A549 (cell line): ENCODE data around the gene YIPF1. TPM values are rescaled to one million over a fixed set of nuclear protein-coding genes. Genes with fewer than 3 reads are reported as not detected.

Experiments used
- ATAC-seq, 2 experiments: fragments of 200-7000 bp in 1 of 2; fragments of >200 bp in 1 of 2; cut with Nextera tagmentation in 1 of 2; cut with Tn5 transposase in 1 of 2; 3 replicates each; pipeline versions ENCODE4 v1.8.0 to v1.9.1; 2018 to 2020; ENCODE audit warnings: mild to moderate bottlenecking in 1 of 2, moderate library complexity in 1 of 2
- CTCF ChIA-PET: fragments of 300-600 bp; sonication (Branson Sonifier 250); formaldehyde crosslinking; extraction: SDS; loops from one replicate; lab custom pipeline; 2021; ENCODE audit warnings: antibody characterized with exemption, inconsistent platforms; lab: Yijun Ruan, JAX
- POLR2A ChIA-PET: fragments of 350-600 bp; formaldehyde crosslinking; extraction: SDS; loops from one replicate; lab custom pipeline; 2021; ENCODE audit warnings: antibody characterized with exemption, inconsistent platforms; lab: Yijun Ruan, JAX
- DNase-seq, 2 experiments: peaks; one replicate each; pipeline versions ENCODE4 v3.0.0 to v3.0.0-alpha.2; 2011 to 2016; ENCODE audit warnings: low read depth in 1 of 2, low spot score in 1 of 2
- FAIRE-seq: peaks from 2 replicates; lab custom pipeline; 2011; peaks lifted over from hg19 to GRCh38; lab: Jason Lieb, UNC
- H3K27ac ChIP-seq, 2 experiments: fragments of >200 bp; sonication (Bioruptor Twin); formaldehyde crosslinking; 3 replicates each; pipeline ENCODE4 v1.5.1; 2016 to 2017
- H3K4me1 ChIP-seq: fragments of >200 bp; sonication (Bioruptor Twin); formaldehyde crosslinking; 3 replicates; pipeline ENCODE4 v1.6.1; 2016
- H3K4me2 ChIP-seq: fragments of >200 bp; sonication (Bioruptor Twin); formaldehyde crosslinking; 3 replicates; pipeline ENCODE4 v1.6.1; 2016
- H3K4me3 ChIP-seq: fragments of >200 bp; sonication (Bioruptor Twin); formaldehyde crosslinking; 3 replicates; pipeline ENCODE4 v1.5.1; 2016
- H3K9me3 ChIP-seq: fragments of >200 bp; sonication (Bioruptor Twin); formaldehyde crosslinking; 3 replicates; pipeline ENCODE4 v1.6.1; 2016
- BCL3 ChIP-seq: fragments of >200 bp; sonication (Bioruptor Twin); formaldehyde crosslinking; IDR thresholded peaks from 3 replicates; pipeline ENCODE4 v1.6.1; 2016
- BHLHE40 ChIP-seq: IDR thresholded peaks from 2 replicates; pipeline ENCODE4 v1.6.1; 2012; ENCODE audit warnings: low read depth, low read length, inconsistent platforms
- CBX2 ChIP-seq: fragments of 200-600 bp; sonication (generic); IDR thresholded peaks from 2 replicates; pipeline ENCODE4 v1.6.1; 2016; ENCODE audit warnings: low read depth, mild to moderate bottlenecking, borderline replicate concordance
- CEBPB ChIP-seq, 2 experiments: fragments of >200 bp in 1 of 2; sonication (Bioruptor Twin) in 1 of 2; formaldehyde crosslinking in 1 of 2; IDR thresholded peaks; 2 replicates each; pipeline ENCODE4 v1.6.1; 2012 to 2016
- CHD2 ChIP-seq: fragments of 150-350 bp; IDR thresholded peaks from 2 replicates; pipeline ENCODE4 v1.6.1; 2014; ENCODE audit warnings: low read length; ENCODE audit not compliant: partially characterized antibody
- ESRRA ChIP-seq: fragments of 150-350 bp; IDR thresholded peaks from 2 replicates; pipeline ENCODE4 v1.6.1; 2014; ENCODE audit warnings: mild to moderate bottlenecking, low read length, borderline replicate concordance
- FOSB ChIP-seq: fragments of 250-450 bp; sonication (Bioruptor Pico); IDR thresholded peaks from 2 replicates; pipeline ENCODE4 v1.5.0; 2020; ENCODE audit warnings: mild to moderate bottlenecking, moderate library complexity
- FOSL2 ChIP-seq, 2 experiments: fragments of 450-650 bp in 1 of 2; fragments of >200 bp in 1 of 2; sonication (Bioruptor Twin) in 1 of 2; formaldehyde crosslinking; IDR thresholded peaks; 2 replicates each; pipeline versions ENCODE4 v1.5.0 to v1.6.1; 2016 to 2020; ENCODE audit warnings: mild to moderate bottlenecking in 1 of 2, moderate library complexity in 1 of 2
- GATA3 ChIP-seq: IDR thresholded peaks from 2 replicates; pipeline ENCODE4 v1.6.1; 2012; ENCODE audit warnings: borderline replicate concordance
- HDAC2 ChIP-seq: fragments of 200-600 bp; sonication (generic); IDR thresholded peaks from 2 replicates; pipeline ENCODE4 v1.6.1; 2016
- HES2 ChIP-seq: fragments of >200 bp; sonication (Bioruptor Twin); formaldehyde crosslinking; IDR thresholded peaks from 2 replicates; pipeline ENCODE4 v1.6.1; 2016
- HOXB5 ChIP-seq: fragments of 250-450 bp; sonication (Bioruptor Pico); IDR thresholded peaks from 2 replicates; pipeline ENCODE4 v1.5.0; 2020; ENCODE audit warnings: mild to moderate bottlenecking, moderate library complexity
- JUN ChIP-seq, 2 experiments: fragments of >200 bp; sonication (Bioruptor Twin); formaldehyde crosslinking; IDR thresholded peaks; 2 replicates in 1 of 2; 3 replicates in 1 of 2; pipeline ENCODE4 v1.6.1; 2016 to 2017
- JUNB ChIP-seq: fragments of >200 bp; sonication (Bioruptor Twin); formaldehyde crosslinking; IDR thresholded peaks from 2 replicates; pipeline ENCODE4 v1.6.1; 2016
- KDM1A ChIP-seq: fragments of 200-600 bp; sonication (generic); IDR thresholded peaks from 2 replicates; pipeline ENCODE4 v1.6.1; 2016; ENCODE audit warnings: low read depth, mild to moderate bottlenecking
- MAFK ChIP-seq: fragments of 450-650 bp; IDR thresholded peaks from 2 replicates; pipeline ENCODE4 v1.6.1; 2014; ENCODE audit not compliant: partially characterized antibody
- MAX ChIP-seq: IDR thresholded peaks from 2 replicates; pipeline ENCODE4 v1.6.1; 2012
- MYC ChIP-seq: IDR thresholded peaks from 2 replicates; pipeline ENCODE4 v1.6.1; 2012; ENCODE audit warnings: mild to moderate bottlenecking, inconsistent platforms, low read length, improper control_type of control experiment, borderline replicate concordance
- PBX3 ChIP-seq: IDR thresholded peaks from 2 replicates; pipeline ENCODE4 v1.6.1; 2012
- PHF8 ChIP-seq: fragments of 200-600 bp; sonication (generic); IDR thresholded peaks from 2 replicates; pipeline ENCODE4 v1.6.1; 2016; ENCODE audit warnings: low read depth, mild to moderate bottlenecking, antibody characterized with exemption, moderate library complexity, borderline replicate concordance
- POLR2A ChIP-seq: IDR thresholded peaks from 2 replicates; pipeline ENCODE4 v1.6.1; 2012; ENCODE audit warnings: mild to moderate bottlenecking, low read length
- RFX5 ChIP-seq: fragments of 450-650 bp; IDR thresholded peaks from 2 replicates; pipeline ENCODE4 v1.7.1; 2014; ENCODE audit warnings: antibody characterized with exemption, mild to moderate bottlenecking, moderate library complexity
- SMC3 ChIP-seq: fragments of >200 bp; sonication (Bioruptor Twin); formaldehyde crosslinking; IDR thresholded peaks from 3 replicates; pipeline ENCODE4 v1.6.1; 2018; ENCODE audit warnings: inconsistent platforms
- TP53 ChIP-seq: fragments of 250-450 bp; sonication (Bioruptor Pico); IDR thresholded peaks from 2 replicates; pipeline ENCODE4 v1.5.0; 2021; ENCODE audit warnings: mild to moderate bottlenecking, moderate library complexity
- USF2 ChIP-seq: fragments of 450-650 bp; IDR thresholded peaks from 2 replicates; pipeline ENCODE4 v1.6.1; 2014; ENCODE audit warnings: antibody characterized with exemption
- ZC3H11A ChIP-seq: fragments of 450-650 bp; IDR thresholded peaks from 2 replicates; pipeline ENCODE4 v1.6.1; 2014; ENCODE audit warnings: antibody characterized with exemption, mild to moderate bottlenecking
- ZFP36 ChIP-seq: fragments of 450-650 bp; IDR thresholded peaks from 2 replicates; pipeline ENCODE4 v1.6.1; 2014; ENCODE audit warnings: borderline replicate concordance; ENCODE audit not compliant: partially characterized antibody
- ZNF302 ChIP-seq: fragments of 250-450 bp; sonication (Bioruptor Pico); IDR thresholded peaks from 2 replicates; pipeline ENCODE4 v1.9.0; 2021; ENCODE audit warnings: inconsistent platforms, mild to moderate bottlenecking, moderate library complexity
- WGBS: methylation state at CpG from one replicate; pipeline ENCODE4 v1.1.6; 2017; ENCODE audit errors: missing lambda C conversion rate; 5-methylcytosine and 5-hydroxymethylcytosine counted together
- polyA plus RNA-seq, 4 experiments: library from polyadenylated mRNA; depleted of rRNA in 3 of 4; stranded (reverse); fragments of >200 nt; fragmentation: RNase III in 1 of 4; extraction: RNeasy Plus Mini Kit Qiagen cat#74134 plus additional on column Dnase treatment in 1 of 4; gene quantifications; 2 replicates in 3 of 4; 3 replicates in 1 of 4; pipeline ENCODE4 v1.2.3, GENCODE V29; 2011 to 2017

The YIPF1 gene
- polyA plus RNA-seq, 2 of the 4 experiments (the other 2 are of a cell fraction): 15.4 to 30.1 TPM

- 89% methylated on average over 5 of the region's 5 CpGs for WGBS
- FAIRE-seq: no peak
- POLR2A ChIA-PET: no interaction called here
- H3K27ac ChIP-seq: no peak overlapping the region
- no peak for TF ChIP-seq JUNB
- TF ChIP-seq TP53 (CRISPR knock-in tag): no peak
- TF ChIP-seq ZFP36: no peak
- no peak for TF ChIP-seq PBX3
- no peak for TF ChIP-seq PHF8
- TF ChIP-seq CBX2: no peak
- TF ChIP-seq ZC3H11A: no peak
- no peak for TF ChIP-seq ESRRA
- TF ChIP-seq FOSB (CRISPR knock-in tag): no peak
- no peak for TF ChIP-seq CHD2
- TF ChIP-seq RFX5: no peak
- no peak for TF ChIP-seq FOSL2 (IDR thresholded peaks at IDR 0.05)
- no peak for TF ChIP-seq FOSL2 (CRISPR knock-in tag; IDR thresholded peaks at IDR 0.05)
- no peak for TF ChIP-seq MAX
- no peak for TF ChIP-seq BCL3
- no peak for TF ChIP-seq HES2
- TF ChIP-seq POLR2A: no peak
- TF ChIP-seq ZNF302 (CRISPR knock-in tag): no peak
- TF ChIP-seq JUN (IDR thresholded peaks at IDR 0.05): no peak
- TF ChIP-seq KDM1A: no peak
- TF ChIP-seq, all 56 proteins: peak for 0
- Histone ChIP-seq H3K4me1 (peaks cover 5% of the 10 kb centered on the region; the same call in 1 of the 3 replicates), H3K9me3 (no peaks in the 10 kb centered on the region), H3K4me3 (no peak overlapping the region), H3K4me2 (no peak overlapping the region)
- ATAC-seq: no peak
- CTCF ChIA-PET: interaction anchor here (0.9 kb wide), 1 partner anchor 53 kb away, joined by 3 read pairs; no protein-coding TSS in a partner anchor
- no peak for DNase-seq
Measured at GRCh38 chr1:53913352-53914033, 23.9 kb upstream of the YIPF1 start.

- DNase-seq (no peak), ATAC-seq (no peak), FAIRE-seq (no peak)
- ChIA-PET POLR2A (no interaction called here), CTCF (interaction anchor here (1.2 kb wide), 1 partner anchor 48 kb away, joined by 5 read pairs; no protein-coding TSS in a partner anchor)
- Histone ChIP-seq H3K4me1 (peaks cover 12% of the 10 kb centered on the region; the same call in 2 of the 3 replicates), H3K4me2 (no peak overlapping the region), H3K4me3 (no peak overlapping the region), H3K9me3 (no peaks in the 10 kb centered on the region), H3K27ac (no peak overlapping the region)
- no peak for TF ChIP-seq MAFK
- 95% methylated on average over 4 of the region's 4 CpGs for WGBS
Measured at GRCh38 chr1:53911442-53911841, 21.8 kb upstream of the YIPF1 start.

- no peak for FAIRE-seq
- WGBS: 74% methylated on average over 3 of the region's 3 CpGs
- POLR2A ChIA-PET: no interaction called here
- TF ChIP-seq ESRRA (no peak), HDAC2 (no peak), BHLHE40 (no peak), GATA3 (no peak), MYC (no peak), PBX3 (no peak), SMC3 (no peak), USF2 (no peak), KDM1A (no peak), HES2 (no peak), FOSB (CRISPR knock-in tag) (no peak), BCL3 (no peak), POLR2A (no peak), CBX2 (no peak), CEBPB (IDR thresholded peaks at IDR 0.05) (no peak), HOXB5 (CRISPR knock-in tag) (no peak)
Measured at GRCh38 chr1:53909946-53910345, 20.3 kb upstream of the YIPF1 start.

More at GRCh38 chr1:53909946-53910345, 20.3 kb upstream of the YIPF1 start:
- H3K27ac ChIP-seq: no peak overlapping the region
- ATAC-seq (no peak), DNase-seq (no peak)
- no peaks in the 10 kb centered on the region for H3K9me3 ChIP-seq
- CTCF ChIA-PET: interaction anchor here (1.3 to 1.4 kb wide), 2 partner anchors 12 to 39 kb away, joined by 3 to 4 read pairs; no protein-coding TSS in a partner anchor
- H3K4me2 ChIP-seq: no peak overlapping the region
- peaks cover 12% of the 10 kb centered on the region; the same call in 2 of the 3 replicates for H3K4me1 ChIP-seq
- H3K4me3 ChIP-seq: no peak overlapping the region
